Measurements from ENCODE around the gene WFDC5.

- TF ChIP-seq ETV6 (IDR thresholded peaks at IDR 0.05; ENCODE audit: borderline replicate concordance in 1 of 2, low read depth in 2 of 2, low read length in 1 of 2) (no peak), ETV6 (CRISPR knock-in tag; IDR thresholded peaks at IDR 0.05; ENCODE audit: borderline replicate concordance) (no peak), CHD1 (IDR thresholded peaks at IDR 0.05; ENCODE audit: low read length) (no peak), POLR2A (conservative IDR thresholded peaks at IDR 0.05) (no peak), ZNF133 (CRISPR knock-in tag; IDR thresholded peaks at IDR 0.05) (no peak)
These were observed 3.0 kb downstream of the WFDC5 start for GRCh38 chr20:45111799-45112471.

Measured in K562 (cell line).